Peyer's patch (tissue), 4 donors: Measurements from ENCODE around the gene GBP1. TPM values are rescaled to one million over a fixed set of nuclear protein-coding genes. Genes with fewer than 3 reads are reported as not detected.

Experiments used
- DNase-seq, 3 donors: peaks; one replicate each; pipeline ENCODE4 v3.0.0-alpha.2; 2017 to 2019
- H3K27ac ChIP-seq, 4 donors: fragments of 200-600 bp; sonication (generic); one replicate each; pipeline ENCODE4 v1.5.1; 2016 to 2019
- H3K27me3 ChIP-seq, 2 donors: fragments of 200-600 bp; sonication (generic); one replicate each; pipeline ENCODE4 v1.5.1; 2019
- H3K36me3 ChIP-seq, 3 donors: fragments of 200-600 bp; sonication (generic); one replicate each; pipeline ENCODE4 v1.5.1; 2016 to 2019
- H3K4me1 ChIP-seq, 4 donors: fragments of 200-600 bp; sonication (generic); one replicate each; pipeline ENCODE4 v1.5.1; 2016 to 2019
- H3K4me3 ChIP-seq, 4 donors: fragments of 200-600 bp; sonication (generic); 1 replicate in 3 of 4; 2 replicates in 1 of 4; pipeline ENCODE4 v1.5.1; 2016 to 2019; ENCODE audit warnings: mild to moderate bottlenecking in 1 of 4
- H3K9me3 ChIP-seq, 4 donors: fragments of 200-600 bp; sonication (generic); one replicate each; pipeline ENCODE4 v1.5.1; 2016 to 2019; ENCODE audit warnings: mild to moderate bottlenecking in 1 of 4
- CTCF ChIP-seq, 6 experiments: fragments of 450-650 bp in 4 of 6; fragments of 200-600 bp in 2 of 6; sonication (generic) in 1 of 6; IDR thresholded peaks; one replicate each; pipeline ENCODE4 v1.5.1; 2017 to 2019; ENCODE audit warnings: antibody characterized with exemption in 6 of 6, mild to moderate bottlenecking in 3 of 6, moderate library complexity in 1 of 6
- POLR2A ChIP-seq, 2 donors: fragments of 450-650 bp; IDR thresholded peaks; one replicate each; pipeline ENCODE4 v1.5.1; 2017; ENCODE audit warnings: antibody characterized with exemption in 2 of 2, mild to moderate bottlenecking in 2 of 2, moderate library complexity in 2 of 2
- total RNA-seq, 4 donors: library from RNA; depleted of rRNA; stranded (reverse); fragments of >200 nt; gene quantifications; one replicate each; pipeline ENCODE4 v1.1.0, GENCODE V29; 2016

GBP1 gene
- total RNA-seq, 4 donors from 2014 or later: 19.7 to 91.6 (median 26.9) TPM

- Histone ChIP-seq H3K4me3 (no peak overlapping the region), H3K4me1 (peaks cover 0 to 7% (median 0%) of the 10 kb centered on the region in 4 donors), H3K27ac (peak overlapping the region in 1 of 4 donors; percentile 4), H3K36me3 (no peaks in the 10 kb centered on the region), H3K27me3 (no peaks in the 10 kb centered on the region), H3K9me3 (no peaks in the 10 kb centered on the region)
- TF ChIP-seq POLR2A (IDR thresholded peaks at IDR 0.05): no peak
- no peak for TF ChIP-seq CTCF (IDR thresholded peaks at IDR 0.05)
- no peak for DNase-seq
Observed at GRCh38 chr1:89068291-89068690, 3.3 kb upstream of the GBP1 start.

- DNase-seq: no peak
- H3K9me3 ChIP-seq: no peaks in the 10 kb centered on the region
- H3K27ac ChIP-seq: peak overlapping the region; percentile 70 to 89 (median 82)
- no peak for TF ChIP-seq POLR2A (IDR thresholded peaks at IDR 0.05)
- peaks cover 0 to 6% (median 0%) of the 10 kb centered on the region in 3 donors for H3K36me3 ChIP-seq
- H3K4me1 ChIP-seq: peaks cover 0 to 13% (median 0%) of the 10 kb centered on the region in 4 donors
- no peaks in the 10 kb centered on the region for H3K27me3 ChIP-seq
- H3K4me3 ChIP-seq: peak overlapping the region; percentile 42 to 61 (median 50)
Observed at GRCh38 chr1:89064632-89065031, 376 bp downstream of the GBP1 start.

- no peaks in the 10 kb centered on the region for H3K27me3 ChIP-seq
- peak overlapping the region in 2 of 4 donors; percentile 82 to 89 for H3K27ac ChIP-seq
- peaks cover 0 to 13% (median 0%) of the 10 kb centered on the region in 4 donors for H3K4me1 ChIP-seq
- no peak for TF ChIP-seq CTCF (IDR thresholded peaks at IDR 0.05)
- TF ChIP-seq POLR2A (IDR thresholded peaks at IDR 0.05): no peak
- no peaks in the 10 kb centered on the region for H3K9me3 ChIP-seq
- peak overlapping the region in 1 of 4 donors; percentile 61 for H3K4me3 ChIP-seq
- peaks cover 0 to 18% (median 0%) of the 10 kb centered on the region in 3 donors for H3K36me3 ChIP-seq
- DNase-seq: no peak
Observed at GRCh38 chr1:89063094-89063493, 1.9 kb downstream of the GBP1 start.

GRCh38 chr1:89060091-89060490 lies 4.9 kb downstream of the GBP1 start:
- Histone ChIP-seq H3K27me3 (no peaks in the 10 kb centered on the region), H3K36me3 (peaks cover 0 to 47% (median 0%) of the 10 kb centered on the region in 3 donors), H3K9me3 (no peaks in the 10 kb centered on the region), H3K27ac (no peak overlapping the region), H3K4me1 (peaks cover 0 to 13% (median 0%) of the 10 kb centered on the region in 4 donors), H3K4me3 (no peak overlapping the region)
- TF ChIP-seq POLR2A (IDR thresholded peaks at IDR 0.05): no peak
- no peak for DNase-seq

GRCh38 chr1:89051955-89052312 lies 13.1 kb downstream of the GBP1 start:
- no peak overlapping the region for H3K4me3 ChIP-seq
- H3K27me3 ChIP-seq: no peaks in the 10 kb centered on the region
- peaks cover 0 to 48% (median 0%) of the 10 kb centered on the region in 3 donors for H3K36me3 ChIP-seq
- TF ChIP-seq CTCF (IDR thresholded peaks at IDR 0.05): no peak
- no peak for TF ChIP-seq POLR2A (IDR thresholded peaks at IDR 0.05)
- H3K9me3 ChIP-seq: no peaks in the 10 kb centered on the region
- no peak overlapping the region for H3K27ac ChIP-seq
- H3K4me1 ChIP-seq: no peaks in the 10 kb centered on the region
- no peak for DNase-seq

- H3K36me3 ChIP-seq: peaks cover 0 to 42% (median 0%) of the 10 kb centered on the region in 3 donors
- DNase-seq: no peak
- H3K4me1 ChIP-seq: no peaks in the 10 kb centered on the region
Observed at GRCh38 chr1:89051300-89051954, 13.6 kb downstream of the GBP1 start.

More at GRCh38 chr1:89051300-89051954, 13.6 kb downstream of the GBP1 start:
- Histone ChIP-seq H3K9me3 (no peaks in the 10 kb centered on the region), H3K27ac (no peak overlapping the region), H3K4me3 (no peak overlapping the region), H3K27me3 (no peaks in the 10 kb centered on the region)
- TF ChIP-seq POLR2A (IDR thresholded peaks at IDR 0.05) (no peak), CTCF (IDR thresholded peaks at IDR 0.05) (no peak)
